Suprapubic skin (tissue), 4 donors: ENCODE measurements around the gene ZNF778.

Experiments
- CTCF ChIP-seq, 2 donors: fragments of 200-600 bp in 1 of 2; fragments of 450-650 bp in 1 of 2; sonication (generic) in 1 of 2; IDR thresholded peaks; one replicate each; pipeline ENCODE4 v1.5.1; 2016 to 2019; ENCODE audit warnings: antibody characterized with exemption in 2 of 2, mild to moderate bottlenecking in 1 of 2, moderate library complexity in 1 of 2
- EP300 ChIP-seq: sonication (generic); formaldehyde crosslinking; IDR thresholded peaks from one replicate; pipeline ENCODE4 v1.6.1; 2017; ENCODE audit warnings: antibody characterized with exemption
- POLR2A ChIP-seq, 2 donors: fragments of 450-650 bp; IDR thresholded peaks; one replicate each; pipeline ENCODE4 v1.6.1; 2017; ENCODE audit warnings: antibody characterized with exemption in 2 of 2, mild to moderate bottlenecking in 2 of 2, moderate library complexity in 2 of 2
- POLR2AphosphoS5 ChIP-seq, 3 donors: sonication (generic); formaldehyde crosslinking; IDR thresholded peaks; one replicate each; pipeline ENCODE4 v1.6.1; 2017; ENCODE audit warnings: antibody characterized with exemption in 3 of 3

DNA sequence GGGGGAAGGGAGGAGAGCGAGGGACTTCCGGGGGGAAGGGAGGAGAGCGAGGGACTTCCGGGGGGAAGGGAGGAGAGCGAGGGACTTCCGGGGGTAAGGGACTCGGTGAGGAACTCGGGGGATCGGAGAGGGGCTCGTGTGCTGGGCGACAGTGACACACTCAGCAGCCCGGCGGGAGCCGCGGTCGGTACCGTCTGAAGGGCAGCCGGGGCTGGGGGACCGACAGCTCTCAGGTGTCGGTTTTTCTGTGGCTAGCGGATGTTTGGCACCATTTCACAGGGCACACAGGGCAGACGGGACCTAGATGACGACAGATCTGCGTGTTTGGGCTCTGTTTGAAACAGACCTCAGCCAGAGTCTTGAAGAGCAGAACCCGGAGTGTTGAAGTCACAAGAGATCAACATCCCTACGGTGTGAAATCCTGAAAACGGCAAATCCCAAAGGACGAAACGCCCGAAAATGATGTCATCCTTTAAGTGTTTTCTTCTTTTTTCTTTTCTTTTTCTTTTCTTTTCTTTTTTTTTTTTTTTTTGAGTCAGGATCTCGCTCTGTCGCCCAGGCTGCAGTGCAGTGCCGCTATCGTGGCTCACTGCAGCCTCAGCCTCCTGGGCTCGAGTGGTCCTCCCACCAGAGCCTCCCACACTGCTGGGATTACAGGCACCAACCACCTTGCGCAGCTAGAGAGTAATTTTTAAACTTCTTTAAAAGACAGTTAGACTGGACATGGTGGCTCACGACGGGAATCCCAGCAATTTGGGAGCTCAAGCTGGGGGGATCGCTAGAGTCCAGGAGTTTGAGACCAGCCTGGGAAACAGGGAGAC, 23.9 kb downstream of the ZNF778 start:
- TF ChIP-seq CTCF (IDR thresholded peaks at IDR 0.05): no peak
- TF ChIP-seq POLR2A (IDR thresholded peaks at IDR 0.05): peak in 1 of 2 donors; percentile 79
- peak in 2 of 3 donors; percentile 46 to 78 for TF ChIP-seq POLR2AphosphoS5 (IDR thresholded peaks at IDR 0.05)
- no peak for TF ChIP-seq EP300
